Measurements from ENCODE around the gene INA. TPM values are rescaled to one million over a fixed set of nuclear protein-coding genes. Genes with fewer than 3 reads are reported as not detected.

The INA gene
- polyA plus RNA-seq (2012; ENCODE audit: insufficient read depth, insufficient read length, low read depth), result 276 TPM

DNA sequence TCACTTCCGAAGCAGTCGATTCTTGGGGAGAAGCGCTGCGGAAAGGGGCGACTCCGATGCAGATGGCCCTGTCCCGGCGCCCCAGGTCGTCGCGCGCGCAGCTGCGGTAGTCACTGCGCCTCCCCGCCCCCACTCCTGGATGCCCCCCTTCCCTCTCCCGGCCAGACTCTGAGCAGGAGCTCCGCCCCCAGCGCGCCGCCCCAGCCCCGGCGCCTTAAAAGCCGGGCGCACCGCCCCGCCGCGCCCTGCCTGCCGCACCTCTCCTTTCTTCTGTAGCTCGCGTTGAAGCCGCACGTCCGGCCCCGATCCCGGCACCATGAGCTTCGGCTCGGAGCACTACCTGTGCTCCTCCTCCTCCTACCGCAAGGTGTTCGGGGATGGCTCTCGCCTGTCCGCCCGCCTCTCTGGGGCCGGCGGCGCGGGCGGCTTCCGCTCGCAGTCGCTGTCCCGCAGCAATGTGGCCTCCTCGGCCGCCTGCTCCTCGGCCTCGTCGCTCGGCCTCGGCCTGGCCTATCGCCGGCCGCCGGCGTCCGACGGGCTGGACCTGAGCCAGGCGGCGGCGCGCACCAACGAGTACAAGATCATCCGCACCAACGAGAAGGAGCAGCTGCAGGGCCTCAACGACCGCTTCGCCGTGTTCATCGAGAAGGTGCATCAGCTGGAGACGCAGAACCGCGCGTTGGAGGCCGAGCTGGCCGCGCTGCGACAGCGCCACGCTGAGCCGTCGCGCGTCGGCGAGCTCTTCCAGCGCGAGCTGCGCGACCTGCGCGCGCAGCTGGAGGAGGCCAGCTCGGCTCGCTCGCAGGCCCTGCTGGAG, at the start of gene INA:
Gene INA, plus strand, starts transcription at position 243 of the 817 bp plus-strand sequence. Its CDS starts 74 bp downstream, at position 317.
- Histone ChIP-seq H3K9me3 (no peaks in the 10 kb centered on the region), H3K4me3 (ENCODE audit: low read depth, low read length) (peak within 1 kb of the TSS; percentile 74), H3K27me3 (no peaks in the 10 kb centered on the region), H3K36me3 (peaks cover 10% of the 10 kb centered on the region), H3K4me1 (peaks cover 9% of the 10 kb centered on the region)
- DNase-seq, result peak; percentile 87
- 0 out of 2 replicates have a peak, but pooled peaks have one; percentile 3 for TF ChIP-seq CTCF (IDR thresholded peaks at IDR 0.05; ENCODE audit: low read depth, low read length)

DNA sequence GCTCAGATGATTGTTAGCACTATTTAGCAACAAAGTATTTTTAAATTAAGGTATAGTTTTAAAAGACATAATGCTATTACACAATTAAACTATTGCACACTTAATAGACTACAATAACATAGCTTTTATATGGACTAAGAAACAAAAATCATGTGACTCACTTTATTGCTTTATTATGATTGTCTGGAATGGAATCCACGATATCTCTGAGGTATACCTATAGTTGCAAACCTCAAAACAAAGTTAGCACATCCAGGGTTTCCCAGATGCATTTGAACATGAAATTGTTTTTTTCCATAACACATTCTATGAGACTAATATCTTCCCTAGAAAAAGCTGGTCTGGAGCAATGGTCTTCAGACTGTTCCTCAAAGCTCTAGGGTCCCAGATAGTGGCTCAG, 49.5 kb upstream of the INA start:
- no peaks in the 10 kb centered on the region for H3K36me3 ChIP-seq
- no peak overlapping the region for H3K4me3 ChIP-seq (ENCODE audit: low read depth, low read length)
- no peak for TF ChIP-seq CTCF (IDR thresholded peaks at IDR 0.05; ENCODE audit: low read depth, low read length)
- no peak for DNase-seq
- no peaks in the 10 kb centered on the region for H3K9me3 ChIP-seq
- no peaks in the 10 kb centered on the region for H3K27me3 ChIP-seq
- no peaks in the 10 kb centered on the region for H3K4me1 ChIP-seq

- DNase-seq, result no peak
- TF ChIP-seq CTCF (IDR thresholded peaks at IDR 0.05; ENCODE audit: low read depth, low read length), result no peak
These were observed 45.8 kb upstream of the INA start for GRCh38 chr10:103231047-103231551.

DNA sequence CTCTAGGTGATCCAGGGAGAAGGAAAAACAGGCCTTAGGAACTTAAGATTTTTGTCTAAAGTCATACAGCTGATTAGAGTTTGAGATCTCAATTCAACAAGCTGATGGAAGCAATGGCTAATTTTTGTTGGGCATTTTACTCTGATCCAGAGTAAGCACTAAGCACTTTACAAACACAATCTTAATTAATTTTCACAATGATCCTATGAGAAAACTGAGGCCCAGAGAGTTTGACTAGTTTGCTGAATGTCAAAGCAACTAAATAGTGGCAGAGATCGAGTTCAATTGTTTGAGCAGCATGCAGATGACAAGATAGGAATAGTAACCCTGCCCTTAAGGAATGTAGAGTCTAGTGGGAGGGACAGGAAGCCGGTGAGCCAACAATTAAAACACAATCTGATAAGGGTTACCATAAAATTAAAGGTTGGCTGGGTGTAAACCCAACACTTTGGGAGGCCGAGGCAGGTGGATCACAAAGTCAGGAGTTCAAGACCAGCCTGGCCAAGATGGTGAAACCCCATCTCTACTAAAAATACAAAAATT, 44.7 kb upstream of the INA start:
- no peak for DNase-seq
- H3K27me3 ChIP-seq, result no peaks in the 10 kb centered on the region
- H3K4me3 ChIP-seq (ENCODE audit: low read depth, low read length), result no peak overlapping the region
- no peak for TF ChIP-seq CTCF (IDR thresholded peaks at IDR 0.05; ENCODE audit: low read depth, low read length)
- H3K36me3 ChIP-seq, result no peaks in the 10 kb centered on the region
- no peaks in the 10 kb centered on the region for H3K4me1 ChIP-seq
- no peaks in the 10 kb centered on the region for H3K9me3 ChIP-seq

More at GRCh38 chr10:103231047-103231551, 45.8 kb upstream of the INA start:
- H3K9me3 ChIP-seq, result no peaks in the 10 kb centered on the region
- no peaks in the 10 kb centered on the region for H3K4me1 ChIP-seq
- no peak overlapping the region for H3K4me3 ChIP-seq (ENCODE audit: low read depth, low read length)
- H3K36me3 ChIP-seq, result no peaks in the 10 kb centered on the region
- no peaks in the 10 kb centered on the region for H3K27me3 ChIP-seq

GRCh38 chr10:103232772-103233488, 44.0 kb upstream of the INA start:
- H3K4me1 ChIP-seq, result no peaks in the 10 kb centered on the region
- H3K27me3 ChIP-seq, result no peaks in the 10 kb centered on the region
- H3K4me3 ChIP-seq (ENCODE audit: low read depth, low read length), result no peak overlapping the region
- no peak for TF ChIP-seq CTCF (IDR thresholded peaks at IDR 0.05; ENCODE audit: low read depth, low read length)
- H3K36me3 ChIP-seq, result no peaks in the 10 kb centered on the region
- H3K9me3 ChIP-seq, result no peaks in the 10 kb centered on the region
- DNase-seq, result no peak
